ENCODE measurements around the gene CORO2A. TPM values are rescaled to one million over a fixed set of nuclear protein-coding genes. Genes with fewer than 3 reads are reported as not detected.
"Not testable (repeated sequence)": the region's sequence is repeated elsewhere in the genome, so short reads cannot be mapped to it uniquely, and the experiment has no call there.

Gene CORO2A
- total and polyA plus RNA-seq, 4 donors, result 1.7 to 7.9 (median 5.1) TPM

- Histone ChIP-seq H3K4me3 (ENCODE audit: low read depth, low read length) (no peak overlapping the region), H3K27ac (ENCODE audit: low read depth, low read length) (no peak overlapping the region), H3K27me3 (ENCODE audit: control insufficient read depth, insufficient read depth, low read length) (no peaks in the 10 kb centered on the region), H3K36me3 (ENCODE audit: control insufficient read depth, insufficient read depth, low read length) (peaks cover 20% of the 10 kb centered on the region), H3K9me3 (ENCODE audit: control insufficient read depth, insufficient read depth, low read length) (no peaks in the 10 kb centered on the region), H3K4me1 (ENCODE audit: control insufficient read depth, insufficient read depth, low read length) (peaks cover 8% of the 10 kb centered on the region)
- DNase-seq (ENCODE audit: low read depth in 4 of 6, low spot score in 6 of 6), result no peak
- 90% methylated on average over 10 of the region's 10 CpGs for WGBS (ENCODE audit: insufficient coverage)
These were observed 63.0 kb downstream of the CORO2A start for GRCh38 chr9:98129451-98129881.

GRCh38 chr9:98128316-98128715 is 64.1 kb downstream of the CORO2A start:
- Histone ChIP-seq H3K9me3 (ENCODE audit: control insufficient read depth, insufficient read depth, low read length) (no peaks in the 10 kb centered on the region), H3K4me1 (ENCODE audit: control insufficient read depth, insufficient read depth, low read length) (peaks cover 2% of the 10 kb centered on the region), H3K4me3 (ENCODE audit: low read depth, low read length) (no peak overlapping the region), H3K27me3 (ENCODE audit: control insufficient read depth, insufficient read depth, low read length) (no peaks in the 10 kb centered on the region), H3K27ac (ENCODE audit: low read depth, low read length) (no peak overlapping the region), H3K36me3 (ENCODE audit: control insufficient read depth, insufficient read depth, low read length) (peaks cover 20% of the 10 kb centered on the region)
- no peak for DNase-seq (ENCODE audit: low read depth in 4 of 6, low spot score in 6 of 6)
- 96% methylated on average over 13 of the region's 16 CpGs for WGBS (ENCODE audit: insufficient coverage)

- DNase-seq (ENCODE audit: low read depth in 4 of 6, low spot score in 6 of 6), result no peak
- 94% methylated on average over 5 of the region's 8 CpGs for WGBS (ENCODE audit: insufficient coverage)
- no peaks in the 10 kb centered on the region for H3K4me1 ChIP-seq (ENCODE audit: control insufficient read depth, insufficient read depth, low read length)
- H3K36me3 ChIP-seq (ENCODE audit: control insufficient read depth, insufficient read depth, low read length), result peaks cover 20% of the 10 kb centered on the region
- no peak overlapping the region for H3K27ac ChIP-seq (ENCODE audit: low read depth, low read length)
- H3K27me3 ChIP-seq (ENCODE audit: control insufficient read depth, insufficient read depth, low read length), result no peaks in the 10 kb centered on the region
- H3K4me3 ChIP-seq (ENCODE audit: low read depth, low read length), result no peak overlapping the region
- no peaks in the 10 kb centered on the region for H3K9me3 ChIP-seq (ENCODE audit: control insufficient read depth, insufficient read depth, low read length)
These were observed 65.2 kb downstream of the CORO2A start for GRCh38 chr9:98127226-98127625.

- DNase-seq (ENCODE audit: low read depth in 4 of 6, low spot score in 6 of 6), result no peak
- Histone ChIP-seq H3K36me3 (ENCODE audit: control insufficient read depth, insufficient read depth, low read length) (peaks cover 15% of the 10 kb centered on the region), H3K4me1 (ENCODE audit: control insufficient read depth, insufficient read depth, low read length) (no peaks in the 10 kb centered on the region), H3K27me3 (ENCODE audit: control insufficient read depth, insufficient read depth, low read length) (no peaks in the 10 kb centered on the region), H3K9me3 (ENCODE audit: control insufficient read depth, insufficient read depth, low read length) (no peaks in the 10 kb centered on the region), H3K27ac (ENCODE audit: low read depth, low read length) (no peak overlapping the region), H3K4me3 (ENCODE audit: low read depth, low read length) (no peak overlapping the region)
- 93% methylated on average over 11 of the region's 15 CpGs for WGBS (ENCODE audit: insufficient coverage)
These were observed 67.6 kb downstream of the CORO2A start for GRCh38 chr9:98124637-98125426.

- H3K27me3 ChIP-seq (ENCODE audit: control insufficient read depth, insufficient read depth, low read length); H3K4me1 ChIP-seq (ENCODE audit: control insufficient read depth, insufficient read depth, low read length); H3K9me3 ChIP-seq (ENCODE audit: control insufficient read depth, insufficient read depth, low read length); H3K27ac ChIP-seq (ENCODE audit: low read depth, low read length); H3K4me3 ChIP-seq (ENCODE audit: low read depth, low read length); DNase-seq (ENCODE audit: low read depth in 4 of 6, low spot score in 6 of 6): not testable (repeated sequence)
- peaks cover 15% of the 10 kb centered on the region for H3K36me3 ChIP-seq (ENCODE audit: control insufficient read depth, insufficient read depth, low read length)
- WGBS (ENCODE audit: insufficient coverage), result 93% methylated on average over 10 of the region's 13 CpGs
These were observed 68.3 kb downstream of the CORO2A start for GRCh38 chr9:98124091-98124490.

DNA sequence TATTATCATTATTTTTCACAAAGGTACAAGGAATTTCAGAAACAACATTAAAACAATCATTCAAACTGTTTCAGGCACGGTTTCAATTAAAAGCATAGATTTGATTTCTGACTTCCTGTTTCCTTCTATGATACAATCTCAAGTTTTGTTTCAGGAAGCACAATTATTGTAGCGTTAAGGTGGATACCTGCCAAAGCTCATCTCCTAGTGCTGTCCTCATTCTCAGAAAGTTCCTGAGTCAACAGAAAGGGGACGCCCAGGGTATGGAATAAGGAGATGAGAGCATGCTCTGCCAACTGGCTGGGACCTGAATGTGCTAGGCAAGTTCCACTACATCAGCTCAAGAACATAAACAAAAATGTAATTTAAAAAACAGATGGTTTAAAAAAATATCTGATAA is 71.4 kb downstream of the CORO2A start:
- DNase-seq (ENCODE audit: low read depth in 4 of 6, low spot score in 6 of 6), result peak in 1 of 6 donors; percentile 26
- WGBS (ENCODE audit: insufficient coverage), result 50% methylated on average over 1 of the region's 3 CpGs
- Histone ChIP-seq H3K27me3 (ENCODE audit: control insufficient read depth, insufficient read depth, low read length) (no peaks in the 10 kb centered on the region), H3K27ac (ENCODE audit: low read depth, low read length) (no peak overlapping the region), H3K9me3 (ENCODE audit: control insufficient read depth, insufficient read depth, low read length) (no peaks in the 10 kb centered on the region), H3K36me3 (ENCODE audit: control insufficient read depth, insufficient read depth, low read length) (no peaks in the 10 kb centered on the region), H3K4me3 (ENCODE audit: low read depth, low read length) (no peak overlapping the region), H3K4me1 (ENCODE audit: control insufficient read depth, insufficient read depth, low read length) (peaks cover 12% of the 10 kb centered on the region)

- Histone ChIP-seq H3K27ac (ENCODE audit: low read depth, low read length) (no peak overlapping the region), H3K4me1 (ENCODE audit: control insufficient read depth, insufficient read depth, low read length) (peaks cover 12% of the 10 kb centered on the region), H3K36me3 (ENCODE audit: control insufficient read depth, insufficient read depth, low read length) (no peaks in the 10 kb centered on the region), H3K4me3 (ENCODE audit: low read depth, low read length) (no peak overlapping the region), H3K9me3 (ENCODE audit: control insufficient read depth, insufficient read depth, low read length) (no peaks in the 10 kb centered on the region), H3K27me3 (ENCODE audit: control insufficient read depth, insufficient read depth, low read length) (no peaks in the 10 kb centered on the region)
- 90% methylated on average over 3 of the region's 3 CpGs for WGBS (ENCODE audit: insufficient coverage)
- DNase-seq (ENCODE audit: low read depth in 4 of 6, low spot score in 6 of 6), result no peak
These were observed 72.0 kb downstream of the CORO2A start for GRCh38 chr9:98120476-98120875.

- H3K27me3 ChIP-seq (ENCODE audit: control insufficient read depth, insufficient read depth, low read length), result no peaks in the 10 kb centered on the region
- DNase-seq (ENCODE audit: low read depth in 4 of 6, low spot score in 6 of 6), result peak; percentile 15 to 73 (median 30)
- no peak within 1 kb of the TSS for H3K27ac ChIP-seq (ENCODE audit: low read depth, low read length)
- peak within 1 kb of the TSS; percentile 57 for H3K4me3 ChIP-seq (ENCODE audit: low read depth, low read length)
- peaks cover 12% of the 10 kb centered on the region for H3K4me1 ChIP-seq (ENCODE audit: control insufficient read depth, insufficient read depth, low read length)
- H3K36me3 ChIP-seq (ENCODE audit: control insufficient read depth, insufficient read depth, low read length), result no peaks in the 10 kb centered on the region
- no peaks in the 10 kb centered on the region for H3K9me3 ChIP-seq (ENCODE audit: control insufficient read depth, insufficient read depth, low read length)
- 7% methylated on average over 71 of the region's 71 CpGs for WGBS (ENCODE audit: insufficient coverage)
These were observed 73.5 kb downstream of the CORO2A start, which contains the start of gene TRIM14 for GRCh38 chr9:98118640-98119601. Gene TRIM14, minus strand, starts transcription at chr9:98119222. Its CDS starts 34 bp downstream, at chr9:98119188.

GRCh38 chr9:98117984-98118639 is 74.3 kb downstream of the CORO2A start:
- H3K27me3 ChIP-seq (ENCODE audit: control insufficient read depth, insufficient read depth, low read length), result no peaks in the 10 kb centered on the region
- peak overlapping the region; percentile 57 for H3K4me3 ChIP-seq (ENCODE audit: low read depth, low read length)
- peaks cover 12% of the 10 kb centered on the region for H3K4me1 ChIP-seq (ENCODE audit: control insufficient read depth, insufficient read depth, low read length)
- 65% methylated on average over 5 of the region's 5 CpGs for WGBS (ENCODE audit: insufficient coverage)
- H3K9me3 ChIP-seq (ENCODE audit: control insufficient read depth, insufficient read depth, low read length), result no peaks in the 10 kb centered on the region
- no peak for DNase-seq (ENCODE audit: low read depth in 4 of 6, low spot score in 6 of 6)
- H3K36me3 ChIP-seq (ENCODE audit: control insufficient read depth, insufficient read depth, low read length), result no peaks in the 10 kb centered on the region
- no peak overlapping the region for H3K27ac ChIP-seq (ENCODE audit: low read depth, low read length)

Data from spinal cord (tissue), 10 donors.